ENCODE measurements around the gene SLC38A10. TPM values are rescaled to one million over a fixed set of nuclear protein-coding genes. Genes with fewer than 3 reads are reported as not detected.

SLC38A10 gene
- polyA plus RNA-seq, 1 donor from 2014 or later = 37.4 TPM

GRCh38 chr17:81219476-81220180 is 75.5 kb downstream of the SLC38A10 start:
- no peak overlapping the region for H3K27ac ChIP-seq (ENCODE audit: low read length)
- H3F3A ChIP-seq (ENCODE audit: insufficient read depth, low read length, poor library complexity, severe bottlenecking) = no peaks in the 10 kb centered on the region
- no peak overlapping the region for H2AFZ ChIP-seq (ENCODE audit: low read depth, low read length)
- peaks cover 14% of the 10 kb centered on the region for H3K79me2 ChIP-seq (replicated peaks; ENCODE audit: insufficient read depth, low read length)
- H3K36me3 ChIP-seq (ENCODE audit: insufficient read depth, low read length) = no peaks in the 10 kb centered on the region
- H3K4me2 ChIP-seq (ENCODE audit: low read length) = no peak overlapping the region
- no peak overlapping the region for H3K9ac ChIP-seq (ENCODE audit: low read length)
- no peaks in the 10 kb centered on the region for H3K9me2 ChIP-seq (ENCODE audit: insufficient read depth, low read length)
- H4K20me1 ChIP-seq (ENCODE audit: insufficient read depth) = no peaks in the 10 kb centered on the region
- no peaks in the 10 kb centered on the region for H3K27me3 ChIP-seq (ENCODE audit: insufficient read depth, low read depth, low read length)
- TF ChIP-seq EZH2 (IDR thresholded peaks at IDR 0.05; ENCODE audit: borderline replicate concordance, insufficient read depth, low read length, poor library complexity, severe bottlenecking) (no peak), CTCF (IDR thresholded peaks at IDR 0.05; ENCODE audit: poor library complexity, severe bottlenecking) (no peak), POLR2AphosphoS5 (IDR thresholded peaks at IDR 0.05) (no peak), EP300 (conservative IDR thresholded peaks at IDR 0.05; ENCODE audit: poor library complexity, severe bottlenecking) (no peak), REST (IDR thresholded peaks at IDR 0.05; ENCODE audit: borderline replicate concordance) (no peak), RAD21 (conservative IDR thresholded peaks at IDR 0.05) (no peak), SMC3 (conservative IDR thresholded peaks at IDR 0.05; ENCODE audit: poor library complexity) (no peak), TAF1 (IDR thresholded peaks at IDR 0.05; ENCODE audit: low read depth) (no peak), MXI1 (conservative IDR thresholded peaks at IDR 0.05; ENCODE audit: poor library complexity, severe bottlenecking) (no peak)
- no peaks in the 10 kb centered on the region for H3K9me3 ChIP-seq (ENCODE audit: low read length)
- no peak overlapping the region for H3K4me3 ChIP-seq (ENCODE audit: low read length)

- Histone ChIP-seq H3K4me2 (ENCODE audit: low read length) (no peak overlapping the region), H3K9me3 (ENCODE audit: low read length) (no peaks in the 10 kb centered on the region), H3K27me3 (ENCODE audit: insufficient read depth, low read depth, low read length) (no peaks in the 10 kb centered on the region), H3K36me3 (ENCODE audit: insufficient read depth, low read length) (no peaks in the 10 kb centered on the region), H3K79me2 (replicated peaks; ENCODE audit: insufficient read depth, low read length) (peaks cover 14% of the 10 kb centered on the region), H4K20me1 (ENCODE audit: insufficient read depth) (no peaks in the 10 kb centered on the region), H3K4me3 (ENCODE audit: low read length) (no peak overlapping the region), H3F3A (ENCODE audit: insufficient read depth, low read length, poor library complexity, severe bottlenecking) (no peaks in the 10 kb centered on the region), H3K9me2 (ENCODE audit: insufficient read depth, low read length) (no peaks in the 10 kb centered on the region), H3K27ac (ENCODE audit: low read length) (no peak overlapping the region), H2AFZ (ENCODE audit: low read depth, low read length) (no peak overlapping the region), H3K9ac (ENCODE audit: low read length) (no peak overlapping the region)
- no peak for TF ChIP-seq POLR2AphosphoS5 (IDR thresholded peaks at IDR 0.05)
- TF ChIP-seq RAD21 (conservative IDR thresholded peaks at IDR 0.05) = no peak
- no peak for TF ChIP-seq SMC3 (conservative IDR thresholded peaks at IDR 0.05; ENCODE audit: poor library complexity)
- no peak for TF ChIP-seq EZH2 (IDR thresholded peaks at IDR 0.05; ENCODE audit: borderline replicate concordance, insufficient read depth, low read length, poor library complexity, severe bottlenecking)
- no peak for TF ChIP-seq CTCF (IDR thresholded peaks at IDR 0.05; ENCODE audit: poor library complexity, severe bottlenecking)
- no peak for TF ChIP-seq REST (IDR thresholded peaks at IDR 0.05; ENCODE audit: borderline replicate concordance)
- TF ChIP-seq EP300 (conservative IDR thresholded peaks at IDR 0.05; ENCODE audit: poor library complexity, severe bottlenecking) = no peak
- no peak for TF ChIP-seq TAF1 (IDR thresholded peaks at IDR 0.05; ENCODE audit: low read depth)
- TF ChIP-seq MXI1 (conservative IDR thresholded peaks at IDR 0.05; ENCODE audit: poor library complexity, severe bottlenecking) = no peak
Measured at GRCh38 chr17:81218991-81219390, 76.1 kb downstream of the SLC38A10 start.
